Lung (tissue), 12 donors: Measurements from ENCODE around the gene ARMC5. TPM values are rescaled to one million over a fixed set of nuclear protein-coding genes. Genes with fewer than 3 reads are reported as not detected.
"Not testable (repeated sequence)": the region's sequence is repeated elsewhere in the genome, so short reads cannot be mapped to it uniquely, and the experiment has no call there.

Experiments
- ATAC-seq: fragments of 200-7000 bp; cut with Tn5 transposase; one replicate; pipeline ENCODE4 v1.9.1; 2020; ENCODE audit warnings: moderate number of reproducible peaks; ENCODE audit not compliant: insufficient read depth, low FRiP score
- DNase-seq, 3 donors: peaks; one replicate each; pipeline ENCODE4 v3.0.0-alpha.2; 2013 to 2017
- H3K27ac ChIP-seq, 2 donors: one replicate each; pipeline ENCODE4 v1.5.1; 2013; ENCODE audit warnings: mild to moderate bottlenecking in 2 of 2, moderate library complexity in 2 of 2, control low read depth in 1 of 2, inconsistent platforms in 1 of 2, low read depth in 1 of 2, low read length in 1 of 2
- H3K27me3 ChIP-seq, 3 donors: one replicate each; pipeline ENCODE4 v1.5.1; 2013; ENCODE audit warnings: low read length in 2 of 3; ENCODE audit not compliant: control insufficient read depth in 3 of 3, insufficient read depth in 3 of 3
- H3K36me3 ChIP-seq, 4 donors: one replicate each; pipeline ENCODE4 v1.5.1; 2013; ENCODE audit warnings: low read length in 4 of 4, mild to moderate bottlenecking in 1 of 4, moderate library complexity in 1 of 4; ENCODE audit not compliant: control insufficient read depth in 4 of 4, insufficient read depth in 4 of 4
- H3K4me1 ChIP-seq, 5 donors: one replicate each; pipeline ENCODE4 v1.5.1; 2013; ENCODE audit warnings: low read length in 5 of 5, mild to moderate bottlenecking in 2 of 5, moderate library complexity in 1 of 5; ENCODE audit not compliant: control insufficient read depth in 5 of 5, insufficient read depth in 5 of 5
- H3K4me3 ChIP-seq: one replicate; pipeline ENCODE4 v1.5.1; 2013; ENCODE audit warnings: mild to moderate bottlenecking, control low read depth, moderate library complexity
- H3K9ac ChIP-seq, 2 donors: one replicate each; pipeline ENCODE4 v1.5.1; 2013; ENCODE audit warnings: low read length in 2 of 2, control low read depth in 1 of 2; ENCODE audit not compliant: insufficient read depth in 1 of 2
- H3K9me3 ChIP-seq, 4 donors: one replicate each; pipeline ENCODE4 v1.5.1; 2013; ENCODE audit warnings: low read length in 3 of 4, mild to moderate bottlenecking in 1 of 4, moderate library complexity in 1 of 4; ENCODE audit not compliant: control insufficient read depth in 4 of 4, insufficient read depth in 3 of 4
- WGBS, 2 donors: extraction: QIAGEN DNeasy Blood & Tissue Kit; methylation state at CpG; one replicate each; pipeline ENCODE4 v1.1.7; 2013; 5-methylcytosine and 5-hydroxymethylcytosine counted together
- polyA plus RNA-seq, 2 donors: library from polyadenylated mRNA; stranded (reverse); fragments of 200-250 nt; gene quantifications; one replicate each; pipeline ENCODE4 v1.2.1, GENCODE V29; 2013
- total RNA-seq, 2 donors: library from RNA; depleted of rRNA in 1 of 2; stranded (reverse); fragments of >200 nt in 1 of 2; gene quantifications; one replicate each; pipeline ENCODE4 v1.2.1, GENCODE V29; 2014 to 2021
- TF ChIP-seq, protein P1 (sequence below): IDR thresholded peaks from 2 replicates; pipeline ENCODE4 v1.5.1; 2012; ENCODE audit warnings: mild to moderate bottlenecking; ENCODE audit errors: control extremely low read depth, extremely low read depth
- donor health status: control.
- donor health status: control.
- donor health status: Bipolar disorder and iron deficiency.
- donor health status: healthy.
- donor health status: DM: yes; HTN: yes; CAD: no.

Gene ARMC5
- total and polyA plus RNA-seq, 4 donors: 8.2 to 16.7 (median 12.3) TPM

DNA sequence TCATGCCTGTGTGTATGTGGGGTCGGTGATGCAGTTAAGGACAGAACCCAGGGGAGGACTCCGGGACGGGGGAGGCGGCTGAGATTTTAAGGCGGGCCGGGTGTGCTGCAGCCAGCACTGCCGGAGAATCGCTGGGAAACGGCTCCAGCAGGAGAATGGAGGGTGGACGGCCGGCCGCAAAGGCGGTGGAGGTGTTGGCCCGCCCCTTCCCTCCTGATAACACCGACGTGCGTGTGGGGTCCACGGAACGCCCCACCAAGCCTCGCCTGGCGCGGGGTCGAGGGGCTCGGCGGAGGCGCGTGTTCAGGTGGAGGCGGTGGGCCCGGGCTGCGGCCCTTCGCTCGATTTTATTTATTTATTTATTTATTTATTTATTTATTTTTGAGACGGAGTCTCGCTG lies 17.3 kb upstream of the ARMC5 start:
- TF ChIP-seq, protein P1, sequence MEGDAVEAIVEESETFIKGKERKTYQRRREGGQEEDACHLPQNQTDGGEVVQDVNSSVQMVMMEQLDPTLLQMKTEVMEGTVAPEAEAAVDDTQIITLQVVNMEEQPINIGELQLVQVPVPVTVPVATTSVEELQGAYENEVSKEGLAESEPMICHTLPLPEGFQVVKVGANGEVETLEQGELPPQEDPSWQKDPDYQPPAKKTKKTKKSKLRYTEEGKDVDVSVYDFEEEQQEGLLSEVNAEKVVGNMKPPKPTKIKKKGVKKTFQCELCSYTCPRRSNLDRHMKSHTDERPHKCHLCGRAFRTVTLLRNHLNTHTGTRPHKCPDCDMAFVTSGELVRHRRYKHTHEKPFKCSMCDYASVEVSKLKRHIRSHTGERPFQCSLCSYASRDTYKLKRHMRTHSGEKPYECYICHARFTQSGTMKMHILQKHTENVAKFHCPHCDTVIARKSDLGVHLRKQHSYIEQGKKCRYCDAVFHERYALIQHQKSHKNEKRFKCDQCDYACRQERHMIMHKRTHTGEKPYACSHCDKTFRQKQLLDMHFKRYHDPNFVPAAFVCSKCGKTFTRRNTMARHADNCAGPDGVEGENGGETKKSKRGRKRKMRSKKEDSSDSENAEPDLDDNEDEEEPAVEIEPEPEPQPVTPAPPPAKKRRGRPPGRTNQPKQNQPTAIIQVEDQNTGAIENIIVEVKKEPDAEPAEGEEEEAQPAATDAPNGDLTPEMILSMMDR: no peak
- Histone ChIP-seq H3K4me1 (no peaks in the 10 kb centered on the region), H3K9me3 (no peaks in the 10 kb centered on the region), H3K9ac (no peak overlapping the region), H3K27ac (no peak overlapping the region), H3K27me3 (no peaks in the 10 kb centered on the region), H3K36me3 (no peaks in the 10 kb centered on the region), H3K4me3 (no peak overlapping the region)
- no peak for ATAC-seq
- WGBS, 2 donors: 66 to 70% methylated on average over 34 of the region's 34 CpGs
- no peak for DNase-seq

DNA sequence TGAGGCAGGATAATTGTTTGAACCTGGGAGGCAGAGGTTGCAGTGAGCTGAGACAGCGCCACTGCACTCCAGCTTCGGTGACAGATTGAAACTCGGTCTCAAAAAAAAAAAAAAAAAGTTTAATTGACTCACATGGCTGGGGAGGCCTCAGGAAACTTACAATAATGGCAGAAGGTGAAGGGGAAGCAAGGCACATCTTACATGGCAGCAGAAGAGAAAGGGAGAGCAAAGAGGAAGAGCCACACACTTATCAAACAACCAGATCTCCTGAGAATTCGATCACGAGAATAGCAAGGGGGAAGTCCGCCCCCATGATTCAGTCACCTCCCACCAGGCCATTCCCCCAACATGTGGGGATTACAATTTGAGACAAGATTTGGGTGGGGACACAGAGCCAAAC lies 13.4 kb upstream of the ARMC5 start:
- not testable (repeated sequence) for ATAC-seq, H3K9ac ChIP-seq, H3K27ac ChIP-seq, H3K27me3 ChIP-seq, H3K36me3 ChIP-seq, H3K9me3 ChIP-seq, H3K4me1 ChIP-seq, DNase-seq, H3K4me3 ChIP-seq
- 66 to 72% methylated on average over 6 of the region's 6 CpGs for WGBS, 2 donors

DNA sequence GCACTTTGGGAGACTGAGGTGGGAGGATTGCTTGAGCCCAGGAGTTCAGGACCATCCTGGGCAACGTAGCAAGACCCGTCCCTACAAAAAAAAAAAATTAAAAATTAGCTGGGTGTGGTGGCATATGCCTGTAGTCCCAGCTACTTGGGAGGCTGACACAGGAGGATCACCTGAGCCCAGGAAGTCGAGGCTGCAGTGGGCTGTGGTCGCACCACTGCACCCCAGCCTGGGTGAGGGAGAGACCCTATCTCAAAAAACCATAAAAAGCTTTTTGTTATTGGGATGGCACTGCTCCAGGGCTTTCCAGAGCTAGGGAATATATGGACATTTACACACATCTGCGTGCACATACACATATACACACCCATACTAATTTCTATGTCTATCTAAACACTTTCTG lies 8.1 kb upstream of the ARMC5 start:
- H3K27me3 ChIP-seq: no peaks in the 10 kb centered on the region
- H3K27ac ChIP-seq: no peak overlapping the region
- H3K4me1 ChIP-seq: peaks cover 0 to 24% (median 13%) of the 10 kb centered on the region in 5 donors
- H3K36me3 ChIP-seq: peaks cover 0 to 3% (median 0%) of the 10 kb centered on the region in 4 donors
- no peaks in the 10 kb centered on the region for H3K9me3 ChIP-seq
- DNase-seq: no peak
- H3K4me3 ChIP-seq: no peak overlapping the region
- TF ChIP-seq, protein P1: no peak
- WGBS, 2 donors: 85 to 87% methylated on average over 5 of the region's 5 CpGs
- no peak for ATAC-seq
- H3K9ac ChIP-seq: peak overlapping the region in 1 of 2 donors; percentile 13

DNA sequence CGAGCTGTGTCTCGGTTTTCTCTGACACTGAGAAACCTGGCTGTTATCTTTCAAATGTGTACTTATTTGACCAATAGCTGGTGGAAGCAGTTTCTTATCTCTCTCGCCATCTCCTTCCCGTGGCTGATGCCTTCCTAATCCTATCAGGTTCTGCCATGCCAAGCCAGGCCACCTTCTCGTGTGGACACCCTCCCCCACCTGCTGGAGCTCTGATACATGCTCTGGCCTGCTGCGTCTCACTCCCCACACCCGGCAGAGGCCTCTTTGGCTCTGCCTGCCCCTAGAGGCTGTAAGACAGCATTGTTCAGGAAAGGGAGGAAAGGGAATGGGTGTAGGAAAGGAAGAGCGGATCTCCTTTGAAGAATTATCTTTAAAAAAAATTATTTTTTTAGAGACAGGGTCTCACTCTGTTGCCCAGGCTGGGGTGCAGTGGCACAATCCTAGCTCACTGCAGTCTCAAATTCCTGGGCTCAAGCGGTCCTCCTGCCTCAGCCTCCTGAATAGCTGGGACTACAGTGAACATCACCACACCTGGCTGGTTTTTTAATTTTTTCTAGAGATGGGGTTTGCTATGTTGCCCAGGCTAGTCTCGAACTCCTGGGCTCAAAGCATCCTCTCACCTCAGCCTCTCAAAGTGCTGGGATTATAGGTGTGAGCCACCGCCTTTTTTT lies 7.5 kb upstream of the ARMC5 start:
- Histone ChIP-seq H3K27me3 (no peaks in the 10 kb centered on the region), H3K4me3 (no peak overlapping the region), H3K9me3 (no peaks in the 10 kb centered on the region), H3K4me1 (peaks cover under 1 to 27% (median 14%) of the 10 kb centered on the region in 5 donors), H3K27ac (no peak overlapping the region), H3K36me3 (peaks cover 0 to 6% (median 1%) of the 10 kb centered on the region in 4 donors), H3K9ac (peak overlapping the region in 1 of 2 donors; percentile 13)
- TF ChIP-seq, protein P1: no peak
- ATAC-seq (peak; percentile 70), DNase-seq (peak; percentile 47 to 60 (median 51))
- WGBS, 2 donors: 47 to 49% methylated on average over 11 of the region's 11 CpGs
